Caco-2 (cell line): Measurements from ENCODE around the gene PCGF6. TPM values are rescaled to one million over a fixed set of nuclear protein-coding genes. Genes with fewer than 3 reads are reported as not detected.
"Not testable (repeated sequence)": the region's sequence is repeated elsewhere in the genome, so short reads cannot be mapped to it uniquely, and the experiment has no call there.

Experiments
- BruUV-seq: library from RNA; stranded (reverse); fragments of 400-500 nt; replicated peaks from 2 replicates; lab custom pipeline; 2021; lab: Mats Ljungman, UMichigan
- CTCF ChIA-PET: fragments of 300-600 bp; sonication (Branson Sonifier 250); formaldehyde crosslinking; loops from one replicate; lab custom pipeline; 2022; ENCODE audit warnings: antibody characterized with exemption; lab: Charles Lee
- POLR2A ChIA-PET: fragments of 300-600 bp; sonication (Branson Sonifier 250); formaldehyde crosslinking; loops from one replicate; lab custom pipeline; 2022; ENCODE audit warnings: antibody characterized with exemption; lab: Charles Lee
- DNase-seq, 2 experiments: peaks; one replicate each; pipeline versions ENCODE4 v3.0.0 to v3.0.0-alpha.2; 2020 to 2022
- H3K27me3 ChIP-seq: replicated peaks from 2 replicates; pipeline ENCODE4 v1.6.0; 2011; ENCODE audit warnings: low read length; ENCODE audit not compliant: control insufficient read depth, insufficient read depth
- H3K36me3 ChIP-seq: 2 replicates; pipeline ENCODE4 v1.5.1; 2011; ENCODE audit warnings: low read length; ENCODE audit not compliant: control insufficient read depth, insufficient read depth
- H3K4me1 ChIP-seq: fragments of 250-450 bp; sonication (Bioruptor Pico); 2 replicates; pipeline ENCODE4 v1.5.1; 2020; ENCODE audit warnings: mild to moderate bottlenecking
- H3K4me3 ChIP-seq: 2 replicates; pipeline ENCODE4 v1.5.1; 2011; ENCODE audit warnings: low read depth, mild to moderate bottlenecking, control low read depth, low read length
- H3K9me3 ChIP-seq: fragments of 250-450 bp; sonication (Bioruptor Pico); 2 replicates; pipeline ENCODE4 v1.5.1; 2020; ENCODE audit warnings: mild to moderate bottlenecking, moderate library complexity
- H3K27ac Mint-ChIP-seq: one replicate; pipeline ENCODE4 v1.8.0; 2022; ENCODE audit warnings: mixed read lengths; ENCODE audit not compliant: unreplicated experiment
- H3K27me3 Mint-ChIP-seq: one replicate; pipeline ENCODE4 v1.8.0; 2022; ENCODE audit warnings: mixed read lengths; ENCODE audit not compliant: insufficient read depth, unreplicated experiment
- H3K36me3 Mint-ChIP-seq: one replicate; pipeline ENCODE4 v1.8.0; 2022; ENCODE audit warnings: mild to moderate bottlenecking, mixed read lengths; ENCODE audit not compliant: insufficient read depth, unreplicated experiment
- H3K4me1 Mint-ChIP-seq: one replicate; pipeline ENCODE4 v1.8.0; 2022; ENCODE audit warnings: low read depth, mixed read lengths; ENCODE audit not compliant: unreplicated experiment
- H3K4me3 Mint-ChIP-seq: one replicate; pipeline ENCODE4 v1.8.0; 2022; ENCODE audit warnings: mild to moderate bottlenecking, moderate library complexity, mixed read lengths; ENCODE audit not compliant: unreplicated experiment
- H3K9me3 Mint-ChIP-seq: one replicate; pipeline ENCODE4 v1.8.0; 2022; ENCODE audit warnings: mixed read lengths; ENCODE audit not compliant: unreplicated experiment
- CTCF ChIP-seq, 2 experiments: fragments of 200-600 bp in 1 of 2; IDR thresholded peaks; 1 replicate in 1 of 2; 2 replicates in 1 of 2; pipeline versions ENCODE4 v1.5.1 to v1.8.0; 2011 to 2022; ENCODE audit warnings: antibody characterized with exemption in 1 of 2, control low read depth in 1 of 2, inconsistent platforms in 1 of 2, low read depth in 1 of 2, low read length in 1 of 2, mild to moderate bottlenecking in 1 of 2, moderate library complexity in 1 of 2; ENCODE audit not compliant: insufficient read depth in 1 of 2, severe bottlenecking in 1 of 2, unreplicated experiment in 1 of 2
- intact Hi-C: fragments of 100-400 bp; cut with micrococcal nuclease; formaldehyde crosslinking; loops from one replicate; pipeline ENCODE4 v1.10.0; 2022; ENCODE audit not compliant: unreplicated experiment
- total RNA-seq: library from RNA; stranded (reverse); gene quantifications from 2 replicates; pipeline ENCODE4 v1.2.3, GENCODE V29; 2022

Gene PCGF6
- total RNA-seq, 1 experiment from 2014 or later: 21.6 TPM

GRCh38 chr10:103359493-103359892, 8.6 kb upstream of the PCGF6 start:
- CTCF ChIA-PET, H3K9me3 Mint-ChIP-seq, H3K36me3 ChIP-seq, intact Hi-C loops, H3K36me3 Mint-ChIP-seq, H3K27me3 ChIP-seq, BruUV-seq, H3K4me3 ChIP-seq, DNase-seq, POLR2A ChIA-PET, H3K4me3 Mint-ChIP-seq, H3K4me1 ChIP-seq, H3K4me1 Mint-ChIP-seq, H3K9me3 ChIP-seq, H3K27ac Mint-ChIP-seq, H3K27me3 Mint-ChIP-seq: not testable (repeated sequence)

GRCh38 chr10:103355906-103356599, 5.1 kb upstream of the PCGF6 start:
- no peak overlapping the region for H3K4me3 Mint-ChIP-seq
- no peaks in the 10 kb centered on the region for H3K9me3 Mint-ChIP-seq
- Histone ChIP-seq H3K27me3 (no peaks in the 10 kb centered on the region), H3K36me3 (no peaks in the 10 kb centered on the region), H3K9me3 (no peaks in the 10 kb centered on the region), H3K4me3 (no peak overlapping the region), H3K4me1 (no peaks in the 10 kb centered on the region; the same call in 1 of the 2 replicates)
- POLR2A ChIA-PET: no interaction called here
- no TSS peak for BruUV-seq
- no peaks in the 10 kb centered on the region for H3K36me3 Mint-ChIP-seq
- DNase-seq: no peak
- TF ChIP-seq CTCF (IDR thresholded peaks at IDR 0.05; ENCODE audit: insufficient read depth in 1 of 2, low read depth in 1 of 2, low read length in 1 of 2, severe bottlenecking in 1 of 2, unreplicated experiment in 1 of 2): no peak
- no peaks in the 10 kb centered on the region for H3K27me3 Mint-ChIP-seq
- intact Hi-C loops: no loop called here
- no peaks in the 10 kb centered on the region for H3K4me1 Mint-ChIP-seq
- H3K27ac Mint-ChIP-seq: no peak overlapping the region
- CTCF ChIA-PET: no interaction called here

- BruUV-seq, H3K4me1 ChIP-seq, CTCF ChIA-PET, H3K27ac Mint-ChIP-seq, H3K27me3 ChIP-seq, intact Hi-C loops, H3K9me3 Mint-ChIP-seq, H3K36me3 ChIP-seq, H3K36me3 Mint-ChIP-seq, H3K27me3 Mint-ChIP-seq, POLR2A ChIA-PET, H3K9me3 ChIP-seq, H3K4me3 ChIP-seq, H3K4me3 Mint-ChIP-seq, DNase-seq, H3K4me1 Mint-ChIP-seq: not testable (repeated sequence)
These were observed 3.6 kb upstream of the PCGF6 start for GRCh38 chr10:103354567-103354966.

- H3K9me3 ChIP-seq: no peaks in the 10 kb centered on the region
- H3K36me3 Mint-ChIP-seq: peaks cover 3% of the 10 kb centered on the region
- H3K27me3 Mint-ChIP-seq: no peaks in the 10 kb centered on the region
- no peak for TF ChIP-seq CTCF (IDR thresholded peaks at IDR 0.05; ENCODE audit: insufficient read depth in 1 of 2, low read depth in 1 of 2, low read length in 1 of 2, severe bottlenecking in 1 of 2, unreplicated experiment in 1 of 2)
- intact Hi-C loops: no loop called here
- H3K9me3 Mint-ChIP-seq: no peaks in the 10 kb centered on the region
- no peaks in the 10 kb centered on the region for H3K36me3 ChIP-seq
- H3K4me3 ChIP-seq: no peak overlapping the region
- ChIA-PET POLR2A (interaction anchor here (0.7 kb wide), 1 partner anchor 12 kb away, joined by 7 read pairs; no protein-coding TSS in a partner anchor), CTCF (interaction anchor here (0.7 kb wide), 2 partner anchors 57 to 289 kb away, joined by 3 to 8 read pairs; no protein-coding TSS in a partner anchor)
- no peaks in the 10 kb centered on the region for H3K4me1 Mint-ChIP-seq
- no peak for DNase-seq
- H3K27me3 ChIP-seq: no peaks in the 10 kb centered on the region
- BruUV-seq: no TSS peak
- no peak overlapping the region for H3K27ac Mint-ChIP-seq
- H3K4me1 ChIP-seq: no peaks in the 10 kb centered on the region
- H3K4me3 Mint-ChIP-seq: no peak overlapping the region
These were observed 2.3 kb upstream of the PCGF6 start for GRCh38 chr10:103353281-103353680.
